ENCODE results near the gene WDR33.

WDR33 gene

DNA sequence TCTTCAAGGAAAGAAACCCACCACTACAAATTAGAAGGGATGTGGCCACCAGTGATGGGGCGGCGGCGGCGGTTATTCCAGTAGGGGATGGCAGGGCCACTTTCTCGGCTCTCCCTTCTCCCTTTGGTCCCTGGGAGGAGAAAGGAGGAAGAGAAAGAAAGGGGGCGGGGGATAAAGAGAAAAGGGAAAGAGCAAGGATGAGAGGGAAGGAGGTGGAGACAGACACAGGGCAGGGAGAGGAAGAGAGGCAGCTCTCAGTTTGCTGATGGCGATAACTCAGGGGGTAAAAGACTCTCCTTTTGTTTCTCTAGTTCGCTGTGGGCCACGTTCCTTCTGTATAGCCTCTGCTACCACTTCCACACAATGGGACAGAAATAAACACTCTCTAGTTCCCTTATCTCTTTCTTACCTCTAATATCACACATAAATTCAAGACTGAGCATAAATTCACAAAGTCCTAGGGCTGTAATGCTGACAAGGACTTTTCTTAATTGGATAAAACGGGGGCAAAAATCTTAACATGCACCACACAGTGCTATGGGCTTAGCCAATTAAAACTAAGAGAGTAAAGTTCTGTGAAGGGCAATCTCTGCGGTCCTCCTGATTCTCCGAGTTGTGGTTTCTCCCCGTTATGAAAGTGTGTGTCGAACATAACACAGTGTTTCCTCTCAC is 95.1 kb downstream of the WDR33 start:
- DNase-seq = no peak

DNA sequence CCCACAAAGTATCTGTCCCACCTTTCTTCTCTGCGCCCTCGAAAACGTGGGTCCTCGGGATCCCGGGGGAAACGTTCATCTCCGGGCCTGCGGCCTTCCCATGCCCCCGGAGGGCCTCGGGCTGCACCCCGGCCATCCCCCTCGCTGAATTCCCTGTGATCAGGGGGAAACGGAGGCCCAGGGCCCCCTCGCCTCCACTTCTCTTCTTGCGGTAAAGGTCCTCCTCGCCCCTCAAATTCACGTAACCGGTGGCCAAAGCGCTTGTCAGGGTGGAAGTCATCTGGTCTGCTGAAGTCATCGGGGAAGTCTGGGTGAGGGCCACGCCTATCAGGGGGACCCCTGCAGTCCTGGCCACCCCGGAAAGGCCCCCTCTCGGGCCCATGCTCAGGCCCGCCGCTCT is 97.4 kb downstream of the WDR33 start:
- DNase-seq = no peak

DNA sequence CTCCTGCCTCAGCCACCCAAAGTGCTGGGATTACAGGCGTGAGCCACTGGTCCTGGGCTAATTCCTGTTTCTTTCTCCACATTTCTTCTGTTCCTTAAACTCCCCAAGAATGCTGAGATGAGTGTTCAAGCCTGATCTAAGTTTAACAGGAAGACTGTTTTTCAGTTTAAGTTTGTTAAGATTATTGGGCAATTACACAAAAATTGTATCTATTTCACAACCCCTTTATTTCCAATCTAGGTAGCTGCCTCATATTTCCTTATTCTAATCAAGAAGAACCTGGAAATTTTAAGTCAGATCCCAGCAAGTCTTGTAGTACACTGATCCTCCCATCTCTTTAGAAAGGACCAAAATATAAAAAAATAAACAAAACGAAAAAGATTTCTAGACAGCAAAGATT is 98.0 kb downstream of the WDR33 start:
- no peak for DNase-seq

GRCh38 chr2:127709336-127709735 is 101.6 kb downstream of the WDR33 start:
- DNase-seq = no peak

GRCh38 chr2:127707890-127708648 is 102.9 kb downstream of the WDR33 start:
- no peak for DNase-seq

- DNase-seq = no peak
These were observed 104.6 kb downstream of the WDR33 start for GRCh38 chr2:127706215-127706990.

- no peak for DNase-seq
These were observed 105.4 kb downstream of the WDR33 start for GRCh38 chr2:127705391-127706065.

DNA sequence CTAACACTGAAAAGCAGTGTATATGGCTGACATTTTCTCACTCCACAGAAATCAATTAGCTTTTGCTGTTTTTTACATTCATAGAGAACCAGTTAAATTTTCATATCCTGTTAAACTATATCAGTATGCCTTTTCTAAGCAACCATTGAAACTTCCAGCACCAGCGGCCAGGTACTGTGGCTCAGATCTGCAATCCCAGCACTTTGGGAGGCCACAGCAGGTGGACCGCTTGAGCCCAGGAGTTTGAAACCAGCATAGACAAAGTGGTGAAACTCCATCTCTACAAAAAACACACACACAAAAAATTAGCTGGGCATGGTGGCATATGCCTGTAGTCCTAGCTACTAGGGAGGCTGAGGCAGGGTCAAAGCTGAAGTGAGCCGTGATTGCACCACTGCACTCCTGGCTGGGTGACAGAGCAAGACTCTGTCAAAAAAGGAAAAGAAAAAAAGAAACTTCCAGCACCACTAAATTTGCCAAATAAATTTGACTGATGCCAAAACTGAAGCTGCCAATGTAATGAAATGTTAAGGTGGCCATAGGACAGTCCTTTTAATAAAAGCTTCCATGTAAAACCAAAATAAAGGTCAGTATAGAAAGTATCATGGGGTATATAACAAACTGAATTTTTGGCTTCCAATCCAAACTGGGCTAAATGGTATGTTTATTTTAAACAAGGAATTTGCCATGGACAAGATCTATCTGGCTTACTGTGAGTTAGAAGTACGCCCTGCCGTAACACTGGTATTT is 106.2 kb downstream of the WDR33 start:
- DNase-seq = no peak

GRCh38 chr2:127703282-127703681 is 107.7 kb downstream of the WDR33 start:
- DNase-seq = no peak

DNA sequence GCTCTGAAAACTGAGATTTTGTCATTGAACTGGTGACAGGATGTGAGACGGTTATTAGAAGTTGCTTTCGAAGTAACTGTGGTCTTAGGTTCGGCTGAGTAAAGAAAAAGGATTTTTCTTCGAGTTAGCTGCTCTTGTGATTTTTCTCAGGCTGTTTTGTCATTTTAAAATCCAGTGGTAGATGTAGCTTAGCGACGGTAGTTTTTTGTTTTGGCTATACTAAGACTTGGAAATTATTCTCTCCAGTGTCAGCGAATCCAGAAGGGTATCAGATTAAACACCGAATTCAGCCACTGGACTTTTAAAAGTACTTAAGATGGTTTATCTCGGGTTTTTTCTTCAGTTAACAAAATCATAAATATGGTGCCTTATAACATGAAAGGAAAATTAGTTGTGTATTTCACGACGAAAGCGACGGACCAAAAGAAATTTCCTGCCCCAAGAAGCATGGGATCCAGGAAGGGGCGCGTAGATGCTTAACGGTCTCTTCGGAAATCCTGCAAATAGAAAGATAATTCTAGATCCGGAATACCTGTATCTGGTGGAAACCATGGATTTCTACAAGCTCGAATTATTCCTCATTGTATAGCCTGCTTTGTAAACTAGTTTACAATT is 108.5 kb downstream of the WDR33 start:
- DNase-seq = no peak

DNA sequence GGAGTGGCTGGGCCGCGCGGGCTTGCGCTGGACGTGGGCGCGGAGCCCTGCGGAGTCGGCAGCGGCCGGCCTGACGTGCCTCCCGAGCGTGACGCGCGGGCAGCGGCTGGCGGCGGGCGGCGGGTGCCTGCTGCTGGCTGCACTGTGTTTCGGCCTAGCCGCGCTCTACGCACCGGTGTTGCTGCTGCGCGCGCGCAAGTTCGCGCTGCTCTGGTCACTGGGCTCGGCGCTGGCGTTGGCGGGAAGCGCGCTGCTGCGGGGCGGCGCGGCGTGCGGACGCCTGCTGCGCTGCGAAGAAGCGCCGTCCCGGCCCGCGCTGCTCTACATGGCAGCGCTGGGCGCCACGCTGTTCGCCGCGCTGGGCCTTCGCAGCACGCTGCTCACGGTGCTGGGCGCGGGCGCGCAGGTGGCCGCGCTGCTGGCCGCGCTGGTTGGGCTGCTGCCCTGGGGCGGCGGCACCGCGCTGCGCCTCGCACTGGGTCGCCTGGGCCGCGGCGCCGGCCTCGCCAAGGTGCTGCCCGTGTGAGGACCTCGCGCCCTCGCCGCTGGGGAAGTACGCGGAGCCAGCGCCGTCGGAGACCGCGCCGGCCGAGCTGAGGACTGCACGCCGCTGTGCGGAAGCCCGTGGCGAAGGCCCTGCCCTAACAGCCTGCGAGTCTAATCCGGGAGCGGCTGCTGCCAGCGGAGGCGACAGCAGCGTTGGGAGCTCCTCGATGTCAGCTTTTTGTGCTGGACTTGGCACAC is 109.1 kb downstream of the WDR33 start:
- peak; percentile 93 for DNase-seq

- DNase-seq = peak; percentile 96
These were observed 109.7 kb downstream of the WDR33 start, which contains the start of gene SFT2D3 for GRCh38 chr2:127701193-127701650. SFT2D3 (plus strand) TSS chr2:127701497; CDS start chr2:127701529, 32 bp downstream.

- no peak for DNase-seq
These were observed 110.3 kb downstream of the WDR33 start for GRCh38 chr2:127700527-127701192.

GRCh38 chr2:127698553-127699355 is 112.2 kb downstream of the WDR33 start:
- DNase-seq = no peak

DNA sequence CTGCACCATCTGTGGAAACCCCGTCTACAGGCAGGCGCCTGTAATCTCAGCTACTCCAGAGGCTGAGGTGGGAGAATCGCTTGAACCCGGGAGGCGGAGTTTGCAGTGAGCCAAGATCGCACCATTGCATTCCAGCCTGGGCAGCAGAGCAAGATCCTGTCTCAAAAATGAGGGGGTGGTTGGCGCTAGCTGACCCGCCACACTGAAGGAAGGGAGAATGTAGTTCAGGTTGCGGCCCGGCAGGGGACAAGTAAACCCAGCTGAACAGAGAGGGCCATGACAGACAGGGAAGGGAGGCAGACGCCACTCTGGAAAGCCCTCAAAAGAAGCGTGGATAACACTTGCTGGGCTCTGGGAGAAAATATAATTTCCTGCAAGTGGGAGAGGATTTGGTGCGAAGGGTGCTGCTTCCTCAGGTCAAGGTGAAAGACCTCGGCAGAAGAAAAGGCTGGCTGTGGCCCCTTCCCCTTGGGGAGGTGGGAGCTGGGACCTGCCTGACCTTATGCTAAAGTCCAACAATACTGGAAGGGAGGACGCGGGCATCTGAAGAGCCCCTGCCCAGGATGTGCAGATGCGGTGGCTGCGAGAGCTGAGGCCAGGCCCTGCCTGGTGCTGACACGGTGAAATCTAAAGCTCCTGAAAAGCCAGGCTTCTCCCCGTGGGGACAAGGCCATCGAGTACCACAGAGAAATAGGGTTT is 113.3 kb downstream of the WDR33 start:
- no peak for DNase-seq

DNA sequence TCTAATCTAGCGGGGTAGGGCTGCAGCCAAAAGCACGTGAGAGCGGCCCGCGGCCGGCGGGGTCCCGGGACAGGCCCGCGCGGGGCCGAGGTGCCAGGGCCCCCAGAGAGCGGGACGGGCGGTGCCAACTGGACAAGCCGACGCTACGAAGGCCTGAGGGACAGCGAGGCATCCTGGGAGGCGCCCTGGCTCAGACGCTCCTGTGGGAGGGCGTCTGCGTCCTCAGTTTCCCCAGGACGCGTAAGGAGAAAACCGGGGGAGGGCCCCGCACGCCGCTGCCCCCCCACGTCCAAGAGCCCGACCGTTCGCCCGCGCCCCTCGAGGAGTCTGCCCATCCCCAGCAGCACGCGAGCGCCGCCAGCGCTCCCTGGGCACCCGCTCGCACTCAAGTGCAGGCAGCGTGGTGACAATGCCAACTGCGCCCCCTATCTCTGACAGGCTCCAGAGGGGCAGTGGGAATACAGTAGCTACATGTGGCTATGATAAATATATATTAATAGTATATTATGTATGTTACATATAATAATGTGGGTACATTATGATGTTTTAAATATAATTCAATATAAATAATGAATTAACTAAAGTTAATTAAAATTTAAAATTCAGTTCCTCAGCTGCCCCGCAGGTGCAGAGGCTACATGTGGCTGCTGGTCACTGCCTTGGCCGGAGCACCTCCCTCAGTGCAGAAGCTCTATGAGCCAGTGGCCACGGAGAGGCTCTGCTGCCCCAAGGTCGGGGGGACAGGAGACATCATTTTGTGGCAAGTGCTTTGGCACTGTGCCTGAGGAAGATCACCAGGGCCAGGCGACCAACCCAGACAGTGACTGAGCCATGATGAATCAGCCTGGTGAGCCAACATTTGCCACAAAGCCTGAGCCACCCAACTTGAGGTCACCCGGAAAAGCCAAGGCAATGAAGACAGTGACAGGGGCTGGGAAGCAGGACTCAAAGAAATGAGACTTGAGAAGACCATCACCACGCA is 115.2 kb downstream of the WDR33 start:
- DNase-seq = peak; percentile 83

- no peak for DNase-seq
These were observed 116.0 kb downstream of the WDR33 start for GRCh38 chr2:127694986-127695385.

- no peak for DNase-seq
These were observed 120.3 kb downstream of the WDR33 start for GRCh38 chr2:127690696-127691095.
